ENCODE results near the gene ZNF653.
A peak's percentile ranks its signal among the peaks of the same experiment; 100 is the strongest.

Gene ZNF653

GRCh38 chr19:11481534-11482383 is 23.9 kb downstream of the ZNF653 start:
- no peak for TF ChIP-seq CTCF (IDR thresholded peaks at IDR 0.05; ENCODE audit: low read length, missing control alignments)

GRCh38 chr19:11480715-11481533 is 24.7 kb downstream of the ZNF653 start, which contains the start of gene ELAVL3:
Gene ELAVL3, minus strand, starts transcription at chr19:11481046. Its CDS starts 438 bp downstream, at chr19:11480608.
- no peak for TF ChIP-seq CTCF (IDR thresholded peaks at IDR 0.05; ENCODE audit: low read length, missing control alignments)
- no peak for DNase-seq (ENCODE audit: low read depth)
- no peak within 1 kb of the TSS for H3K4me3 ChIP-seq (replicated peaks; ENCODE audit: low read depth, low read length)

More at GRCh38 chr19:11481534-11482383, 23.9 kb downstream of the ZNF653 start:
- peak overlapping the region; percentile 49 for H3K4me3 ChIP-seq (replicated peaks; ENCODE audit: low read depth, low read length)
- peak; percentile 91 for DNase-seq (ENCODE audit: low read depth)

GRCh38 chr19:11479898-11480714 is 25.5 kb downstream of the ZNF653 start:
- H3K4me3 ChIP-seq (replicated peaks; ENCODE audit: low read depth, low read length): no peak overlapping the region
- no peak for TF ChIP-seq CTCF (IDR thresholded peaks at IDR 0.05; ENCODE audit: low read length, missing control alignments)
- no peak for DNase-seq (ENCODE audit: low read depth)

- no peak overlapping the region for H3K4me3 ChIP-seq (replicated peaks; ENCODE audit: low read depth, low read length)
- DNase-seq (ENCODE audit: low read depth): no peak
These were observed 26.3 kb downstream of the ZNF653 start for GRCh38 chr19:11479090-11479897.

GRCh38 chr19:11478167-11479089 is 27.2 kb downstream of the ZNF653 start:
- TF ChIP-seq CTCF (IDR thresholded peaks at IDR 0.05; ENCODE audit: low read length, missing control alignments): no peak
- DNase-seq (ENCODE audit: low read depth): no peak

More at GRCh38 chr19:11479090-11479897, 26.3 kb downstream of the ZNF653 start:
- TF ChIP-seq CTCF (IDR thresholded peaks at IDR 0.05; ENCODE audit: low read length, missing control alignments): no peak

More at GRCh38 chr19:11478167-11479089, 27.2 kb downstream of the ZNF653 start:
- no peak overlapping the region for H3K4me3 ChIP-seq (replicated peaks; ENCODE audit: low read depth, low read length)

All from fibroblast of pulmonary artery (primary cell).